PC-3 (cell line): ENCODE measurements around the gene CYP2C9. TPM values are rescaled to one million over a fixed set of nuclear protein-coding genes. Genes with fewer than 3 reads are reported as not detected.

Source experiments
- ATAC-seq: fragments of 200-7000 bp; cut with Tn5 transposase; 2 replicates; pipeline ENCODE4 v1.9.1; 2020; ENCODE audit warnings: mild to moderate bottlenecking, moderate library complexity
- Bru-seq: library from RNA; stranded (reverse); fragments of 400-500 nt; gene quantifications from one replicate; lab custom pipeline; 2021; lab: Mats Ljungman, UMichigan
- BruChase-seq, 2 experiments: library from RNA; stranded (reverse); fragments of 400-500 nt; gene quantifications; one replicate each; lab custom pipeline; 2021; lab: Mats Ljungman, UMichigan
- BruUV-seq: library from RNA; stranded (reverse); fragments of 400-500 nt; replicated peaks from 2 replicates; lab custom pipeline; 2021; lab: Mats Ljungman, UMichigan
- CTCF ChIA-PET: fragments of 300-600 bp; sonication (Branson Sonifier 250); formaldehyde crosslinking; loops from one replicate; lab custom pipeline; 2022; ENCODE audit warnings: antibody characterized with exemption; lab: Charles Lee
- POLR2A ChIA-PET: fragments of 300-600 bp; sonication (Branson Sonifier 250); formaldehyde crosslinking; loops from one replicate; lab custom pipeline; 2022; ENCODE audit warnings: antibody characterized with exemption; ENCODE audit not compliant: unreplicated experiment; lab: Charles Lee
- DNase-seq: peaks from one replicate; pipeline ENCODE4 v3.0.0-alpha.2; 2015
- H2AFZ ChIP-seq: fragments of 300-600 bp; sonication (generic); 2 replicates; pipeline ENCODE4 v1.6.0; 2016; ENCODE audit warnings: antibody characterized with exemption, low read length
- H3F3A ChIP-seq: fragments of 300-600 bp; sonication (generic); one replicate; pipeline ENCODE4 v1.6.0; 2017; ENCODE audit warnings: antibody characterized with exemption, low read length, control low read depth, mild to moderate bottlenecking; ENCODE audit not compliant: unreplicated experiment
- H3K27ac ChIP-seq: fragments of 300-600 bp; sonication (generic); 2 replicates; pipeline ENCODE4 v1.5.1; 2016; ENCODE audit warnings: mild to moderate bottlenecking, low read length
- H3K27me3 ChIP-seq: fragments of 300-600 bp; sonication (generic); 2 replicates; pipeline ENCODE4 v1.6.1; 2016; ENCODE audit warnings: low read length, mixed read lengths
- H3K36me3 ChIP-seq: fragments of 300-600 bp; sonication (generic); 2 replicates; pipeline ENCODE4 v1.6.1; 2016; ENCODE audit warnings: low read depth, mixed run types, low read length, mixed read lengths
- H3K4me1 ChIP-seq: fragments of 300-600 bp; sonication (generic); 2 replicates; pipeline ENCODE4 v1.5.1; 2016; ENCODE audit warnings: low read length; ENCODE audit not compliant: insufficient read depth
- H3K4me2 ChIP-seq: fragments of 300-600 bp; sonication (generic); 2 replicates; pipeline ENCODE4 v1.6.0; 2016; ENCODE audit warnings: low read length
- H3K4me3 ChIP-seq: fragments of 300-600 bp; sonication (generic); 2 replicates; pipeline ENCODE4 v1.5.1; 2016; ENCODE audit warnings: mild to moderate bottlenecking, low read length, mixed read lengths
- H3K79me2 ChIP-seq: fragments of 300-600 bp; sonication (generic); 2 replicates; pipeline ENCODE4 v1.6.1; 2017; ENCODE audit warnings: low read length, mixed read lengths
- H3K9ac ChIP-seq: fragments of 300-600 bp; sonication (generic); 2 replicates; pipeline ENCODE4 v1.6.0; 2016; ENCODE audit warnings: mild to moderate bottlenecking, low read length
- H3K9me2 ChIP-seq: fragments of 300-600 bp; sonication (generic); replicated peaks from 2 replicates; pipeline ENCODE4 v1.6.1; 2016; ENCODE audit warnings: mixed run types, low read length, mixed read lengths
- H3K9me3 ChIP-seq: fragments of 300-600 bp; sonication (generic); 2 replicates; pipeline ENCODE4 v1.6.1; 2016; ENCODE audit warnings: low read length, mixed read lengths
- H4K20me1 ChIP-seq: fragments of 300-600 bp; sonication (generic); 2 replicates; pipeline ENCODE4 v1.6.1; 2016; ENCODE audit warnings: low read length, mixed read lengths
- EZH2 ChIP-seq: fragments of 300-600 bp; sonication (generic); IDR thresholded peaks from one replicate; pipeline ENCODE4 v1.6.1; 2017; ENCODE audit warnings: antibody characterized with exemption, mild to moderate bottlenecking, low read length; ENCODE audit not compliant: unreplicated experiment
- EZH2phosphoT487 ChIP-seq: fragments of 300-600 bp; sonication (generic); IDR thresholded peaks from 2 replicates; pipeline ENCODE4 v1.6.1; 2018; ENCODE audit warnings: mild to moderate bottlenecking, antibody characterized with exemption, low read length, borderline replicate concordance
- intact Hi-C: fragments of 100-400 bp; cut with micrococcal nuclease; formaldehyde crosslinking; loops from 2 replicates; pipeline ENCODE4 v1.9.0; 2023
- long read RNA-seq: library from polyadenylated mRNA; unstranded; transcript quantifications from one replicate; pipeline ENCODE4 v2.0.0, GENCODE V29; 2021; ENCODE audit not compliant: unreplicated experiment
- total RNA-seq: library from RNA; depleted of rRNA; stranded (reverse); fragments of >200 nt; gene quantifications from 2 replicates; pipeline ENCODE4 v1.2.3, GENCODE V29; 2014; rRNA removed
- TF ChIP-seq, protein P1 (sequence below): fragments of 300-600 bp; sonication (generic); conservative IDR thresholded peaks from 2 replicates; pipeline ENCODE4 v1.5.1; 2017; ENCODE audit warnings: antibody characterized with exemption, low read depth, mild to moderate bottlenecking, low read length

CYP2C9 gene
- total RNA-seq (not detected in 2 replicates), Bru-seq, nascent RNA (percentile 5 among the genes with signal in this experiment), BruChase-seq, experiment 1, labeled RNA remaining after a 6-hour chase (percentile 3 among the genes with signal in this experiment), BruChase-seq, experiment 2, labeled RNA remaining after a 2-hour chase (percentile 1 among the genes with signal in this experiment)
- long read RNA-seq = 0 reads

DNA sequence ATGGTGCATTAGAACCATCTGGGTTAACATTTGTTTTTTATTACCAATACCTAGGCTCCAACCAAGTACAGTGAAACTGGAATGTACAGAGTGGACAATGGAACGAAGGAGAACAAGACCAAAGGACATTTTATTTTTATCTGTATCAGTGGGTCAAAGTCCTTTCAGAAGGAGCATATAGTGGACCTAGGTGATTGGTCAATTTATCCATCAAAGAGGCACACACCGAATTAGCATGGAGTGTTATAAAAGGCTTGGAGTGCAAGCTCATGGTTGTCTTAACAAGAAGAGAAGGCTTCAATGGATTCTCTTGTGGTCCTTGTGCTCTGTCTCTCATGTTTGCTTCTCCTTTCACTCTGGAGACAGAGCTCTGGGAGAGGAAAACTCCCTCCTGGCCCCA is at the start of gene CYP2C9:
Gene CYP2C9, plus strand, starts transcription at position 276 of the 400 bp plus-strand sequence. Its CDS starts 25 bp downstream, at position 301.
- Histone ChIP-seq H4K20me1 (no peaks in the 10 kb centered on the region), H3K79me2 (no peaks in the 10 kb centered on the region), H3K36me3 (no peaks in the 10 kb centered on the region), H3K4me3 (no peak within 1 kb of the TSS), H3K4me2 (no peak within 1 kb of the TSS), H3K4me1 (no peaks in the 10 kb centered on the region), H3K27me3 (0 out of 2 replicates have a peak, but pooled peaks cover 5% of the 10 kb centered on the region), H3K9me2 (no peaks in the 10 kb centered on the region), H3K27ac (no peak within 1 kb of the TSS), H3K9ac (no peak within 1 kb of the TSS), H3K9me3 (no peaks in the 10 kb centered on the region), H3F3A (no peaks in the 10 kb centered on the region), H2AFZ (no peak within 1 kb of the TSS)
- TF ChIP-seq EZH2phosphoT487 (no peak), EZH2 (no peak)
- TF ChIP-seq, protein P1, sequence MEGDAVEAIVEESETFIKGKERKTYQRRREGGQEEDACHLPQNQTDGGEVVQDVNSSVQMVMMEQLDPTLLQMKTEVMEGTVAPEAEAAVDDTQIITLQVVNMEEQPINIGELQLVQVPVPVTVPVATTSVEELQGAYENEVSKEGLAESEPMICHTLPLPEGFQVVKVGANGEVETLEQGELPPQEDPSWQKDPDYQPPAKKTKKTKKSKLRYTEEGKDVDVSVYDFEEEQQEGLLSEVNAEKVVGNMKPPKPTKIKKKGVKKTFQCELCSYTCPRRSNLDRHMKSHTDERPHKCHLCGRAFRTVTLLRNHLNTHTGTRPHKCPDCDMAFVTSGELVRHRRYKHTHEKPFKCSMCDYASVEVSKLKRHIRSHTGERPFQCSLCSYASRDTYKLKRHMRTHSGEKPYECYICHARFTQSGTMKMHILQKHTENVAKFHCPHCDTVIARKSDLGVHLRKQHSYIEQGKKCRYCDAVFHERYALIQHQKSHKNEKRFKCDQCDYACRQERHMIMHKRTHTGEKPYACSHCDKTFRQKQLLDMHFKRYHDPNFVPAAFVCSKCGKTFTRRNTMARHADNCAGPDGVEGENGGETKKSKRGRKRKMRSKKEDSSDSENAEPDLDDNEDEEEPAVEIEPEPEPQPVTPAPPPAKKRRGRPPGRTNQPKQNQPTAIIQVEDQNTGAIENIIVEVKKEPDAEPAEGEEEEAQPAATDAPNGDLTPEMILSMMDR = no peak
- BruUV-seq = no TSS peak
- ATAC-seq = no peak
- CTCF ChIA-PET = no interaction called here
- POLR2A ChIA-PET = no interaction called here
- no peak for DNase-seq
- intact Hi-C loops = no loop called here

DNA sequence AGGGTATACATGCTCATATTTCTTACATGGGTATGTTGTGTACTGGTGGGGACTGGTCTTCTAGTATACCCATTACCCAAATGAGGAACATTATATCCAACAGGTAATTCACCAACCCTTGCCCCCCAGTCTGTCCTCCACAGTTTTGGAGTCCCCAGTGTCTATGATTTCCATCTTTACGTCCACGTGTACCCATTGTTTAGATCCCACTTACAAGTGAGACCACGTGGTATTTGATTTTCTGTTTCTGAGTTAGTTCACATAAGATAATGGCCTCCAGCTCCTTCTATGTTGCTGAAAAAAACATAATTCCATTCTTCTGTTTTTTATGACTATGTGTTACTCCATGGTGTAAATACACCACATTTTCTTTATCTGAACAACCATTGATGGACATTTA is 49.3 kb upstream of the CYP2C9 start:
- Histone ChIP-seq H3K4me1 (no peaks in the 10 kb centered on the region), H2AFZ (no peak overlapping the region), H3K9me3 (no peaks in the 10 kb centered on the region), H3K27me3 (0 out of 2 replicates have a peak, but pooled peaks cover 5% of the 10 kb centered on the region), H3K4me2 (no peak overlapping the region), H3K9me2 (no peaks in the 10 kb centered on the region), H3K4me3 (no peak overlapping the region), H4K20me1 (no peaks in the 10 kb centered on the region), H3K27ac (no peak overlapping the region), H3F3A (no peaks in the 10 kb centered on the region), H3K79me2 (no peaks in the 10 kb centered on the region), H3K36me3 (no peaks in the 10 kb centered on the region), H3K9ac (no peak overlapping the region)
- DNase-seq (no peak), ATAC-seq (no peak)
- CTCF ChIA-PET = no interaction called here
- intact Hi-C loops = no loop called here
- no TSS peak for BruUV-seq
- TF ChIP-seq EZH2 (no peak), EZH2phosphoT487 (no peak)
- TF ChIP-seq, protein P1 = no peak
- POLR2A ChIA-PET = no interaction called here
